Measurements from ENCODE around the gene CYB561. TPM values are rescaled to one million over a fixed set of nuclear protein-coding genes. Genes with fewer than 3 reads are reported as not detected.

Gene CYB561
- total RNA-seq, 1 donor from 2014 or later = 16.0 TPM

- TF ChIP-seq, protein P1, sequence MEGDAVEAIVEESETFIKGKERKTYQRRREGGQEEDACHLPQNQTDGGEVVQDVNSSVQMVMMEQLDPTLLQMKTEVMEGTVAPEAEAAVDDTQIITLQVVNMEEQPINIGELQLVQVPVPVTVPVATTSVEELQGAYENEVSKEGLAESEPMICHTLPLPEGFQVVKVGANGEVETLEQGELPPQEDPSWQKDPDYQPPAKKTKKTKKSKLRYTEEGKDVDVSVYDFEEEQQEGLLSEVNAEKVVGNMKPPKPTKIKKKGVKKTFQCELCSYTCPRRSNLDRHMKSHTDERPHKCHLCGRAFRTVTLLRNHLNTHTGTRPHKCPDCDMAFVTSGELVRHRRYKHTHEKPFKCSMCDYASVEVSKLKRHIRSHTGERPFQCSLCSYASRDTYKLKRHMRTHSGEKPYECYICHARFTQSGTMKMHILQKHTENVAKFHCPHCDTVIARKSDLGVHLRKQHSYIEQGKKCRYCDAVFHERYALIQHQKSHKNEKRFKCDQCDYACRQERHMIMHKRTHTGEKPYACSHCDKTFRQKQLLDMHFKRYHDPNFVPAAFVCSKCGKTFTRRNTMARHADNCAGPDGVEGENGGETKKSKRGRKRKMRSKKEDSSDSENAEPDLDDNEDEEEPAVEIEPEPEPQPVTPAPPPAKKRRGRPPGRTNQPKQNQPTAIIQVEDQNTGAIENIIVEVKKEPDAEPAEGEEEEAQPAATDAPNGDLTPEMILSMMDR (conservative IDR thresholded peaks at IDR 0.05; ENCODE audit: low read depth, low read length) = no peak
- no peak for DNase-seq (ENCODE audit: low read depth)
Measured at GRCh38 chr17:63426041-63426916, 19.8 kb downstream of the CYB561 start.

DNA sequence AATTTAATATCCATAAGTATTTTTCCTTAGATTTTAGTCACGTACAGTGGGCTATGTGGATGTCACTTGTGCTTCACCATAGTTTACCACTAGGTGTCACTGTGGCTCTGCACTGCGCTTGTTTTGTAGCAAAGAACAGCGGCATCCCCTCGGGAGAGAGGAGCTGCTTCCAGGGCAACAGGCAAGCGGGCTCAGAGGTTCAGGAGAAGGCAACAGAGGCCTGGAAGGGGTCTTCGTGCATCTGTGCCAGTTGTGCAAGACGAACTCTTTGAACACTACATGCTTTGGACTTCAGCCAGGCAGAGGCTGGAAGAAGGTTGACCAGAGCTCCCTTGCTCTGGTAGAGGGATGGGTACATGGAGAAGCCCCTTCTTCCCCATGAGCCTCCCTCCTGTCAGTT lies 20.6 kb downstream of the CYB561 start:
- no peak overlapping the region for H3K4me3 ChIP-seq (ENCODE audit: low read depth, low read length)
- no peak for DNase-seq (ENCODE audit: low read depth)
- TF ChIP-seq, protein P1 (conservative IDR thresholded peaks at IDR 0.05; ENCODE audit: low read depth, low read length) = peak; percentile 99

More at GRCh38 chr17:63426041-63426916, 19.8 kb downstream of the CYB561 start:
- no peak overlapping the region for H3K4me3 ChIP-seq (ENCODE audit: low read depth, low read length)

- DNase-seq (ENCODE audit: low read depth) = no peak
- TF ChIP-seq, protein P1 (conservative IDR thresholded peaks at IDR 0.05; ENCODE audit: low read depth, low read length) = no peak
- no peak overlapping the region for H3K4me3 ChIP-seq (ENCODE audit: low read depth, low read length)
Measured at GRCh38 chr17:63423963-63424362, 22.1 kb downstream of the CYB561 start.

GRCh38 chr17:63423251-63423950 lies 22.7 kb downstream of the CYB561 start:
- TF ChIP-seq, protein P1 (conservative IDR thresholded peaks at IDR 0.05; ENCODE audit: low read depth, low read length) = no peak
- DNase-seq (ENCODE audit: low read depth) = no peak
- H3K4me3 ChIP-seq (ENCODE audit: low read depth, low read length) = no peak overlapping the region

GRCh38 chr17:63421681-63422645 lies 24.1 kb downstream of the CYB561 start:
- TF ChIP-seq, protein P1 (conservative IDR thresholded peaks at IDR 0.05; ENCODE audit: low read depth, low read length) = no peak
- H3K4me3 ChIP-seq (ENCODE audit: low read depth, low read length) = no peak overlapping the region
- DNase-seq (ENCODE audit: low read depth) = no peak

- TF ChIP-seq, protein P1 (conservative IDR thresholded peaks at IDR 0.05; ENCODE audit: low read depth, low read length) = no peak
- no peak overlapping the region for H3K4me3 ChIP-seq (ENCODE audit: low read depth, low read length)
- no peak for DNase-seq (ENCODE audit: low read depth)
Measured at GRCh38 chr17:63420868-63421680, 25.0 kb downstream of the CYB561 start.
